Measurements from ENCODE around the gene GCGR. TPM values are rescaled to one million over a fixed set of nuclear protein-coding genes. Genes with fewer than 3 reads are reported as not detected.
A peak's percentile ranks its signal among the peaks of the same experiment; 100 is the strongest.

Gene GCGR
- total RNA-seq, 1 donor from 2014 or later = not detected

GRCh38 chr17:81810892-81811704 is 7.1 kb downstream of the GCGR start:
- intact Hi-C loops (cut with DNase I) = no loop called here
- DNase-seq (ENCODE audit: low spot score) = no peak

GRCh38 chr17:81811705-81812570 is 8.0 kb downstream of the GCGR start:
- no peak for DNase-seq (ENCODE audit: low spot score)
- intact Hi-C loops (cut with DNase I) = no loop called here

- intact Hi-C loops (cut with DNase I) = no loop called here
- no peak for DNase-seq (ENCODE audit: low spot score)
These were observed 8.8 kb downstream of the GCGR start for GRCh38 chr17:81812571-81813370.

GRCh38 chr17:81813371-81813684 is 9.4 kb downstream of the GCGR start:
- intact Hi-C loops (cut with DNase I) = no loop called here
- DNase-seq (ENCODE audit: low spot score) = no peak

GRCh38 chr17:81813861-81814683 is 10.1 kb downstream of the GCGR start:
- no peak for DNase-seq (ENCODE audit: low spot score)
- intact Hi-C loops (cut with DNase I) = no loop called here

- intact Hi-C loops (cut with DNase I) = no loop called here
- no peak for DNase-seq (ENCODE audit: low spot score)
These were observed 11.0 kb downstream of the GCGR start for GRCh38 chr17:81814748-81815645.

GRCh38 chr17:81815646-81815986 is 11.7 kb downstream of the GCGR start:
- no peak for DNase-seq (ENCODE audit: low spot score)
- intact Hi-C loops (cut with DNase I) = no loop called here

- intact Hi-C loops (cut with DNase I) = no loop called here
- DNase-seq (ENCODE audit: low spot score) = no peak
These were observed 13.8 kb downstream of the GCGR start for GRCh38 chr17:81817758-81818147.

GRCh38 chr17:81819708-81820107 is 15.8 kb downstream of the GCGR start:
- intact Hi-C loops (cut with DNase I) = no loop called here
- DNase-seq (ENCODE audit: low spot score) = no peak

- intact Hi-C loops (cut with DNase I) = no loop called here
- DNase-seq (ENCODE audit: low spot score) = no peak
These were observed 17.2 kb downstream of the GCGR start for GRCh38 chr17:81821147-81821546.

GRCh38 chr17:81821603-81822311 is 17.8 kb downstream of the GCGR start:
- DNase-seq (ENCODE audit: low spot score) = peak; percentile 87
- intact Hi-C loops (cut with DNase I) = no loop called here

GRCh38 chr17:81822312-81822637 is 18.3 kb downstream of the GCGR start:
- no peak for DNase-seq (ENCODE audit: low spot score)
- intact Hi-C loops (cut with DNase I) = no loop called here

GRCh38 chr17:81822996-81823819 is 19.3 kb downstream of the GCGR start:
- intact Hi-C loops (cut with DNase I) = no loop called here
- DNase-seq (ENCODE audit: low spot score) = no peak

GRCh38 chr17:81823820-81824550 is 20.0 kb downstream of the GCGR start:
- intact Hi-C loops (cut with DNase I) = no loop called here
- no peak for DNase-seq (ENCODE audit: low spot score)

- intact Hi-C loops (cut with DNase I) = no loop called here
- DNase-seq (ENCODE audit: low spot score) = no peak
These were observed 20.6 kb downstream of the GCGR start for GRCh38 chr17:81824595-81824994.

- DNase-seq (ENCODE audit: low spot score) = no peak
- intact Hi-C loops (cut with DNase I) = no loop called here
These were observed 22.0 kb downstream of the GCGR start for GRCh38 chr17:81825841-81826466.
